IMR-90 (cell line): ENCODE results near the gene SCN4A. TPM values are rescaled to one million over a fixed set of nuclear protein-coding genes. Genes with fewer than 3 reads are reported as not detected.

ENCODE experiments used
- ATAC-seq: fragments of 200-7000 bp; cut with Tn5 transposase; 2 replicates; pipeline ENCODE4 v1.9.1; 2020; ENCODE audit warnings: low read depth, mild to moderate bottlenecking, moderate library complexity
- BruUV-seq: library from RNA; stranded (reverse); fragments of 400-500 nt; replicated peaks from 2 replicates; lab custom pipeline; 2021; lab: Mats Ljungman, UMichigan
- CTCF ChIA-PET: fragments of 300-600 bp; formaldehyde crosslinking; extraction: SDS; loops from one replicate; lab custom pipeline; 2021; ENCODE audit warnings: antibody characterized with exemption; lab: Yijun Ruan, JAX
- POLR2A ChIA-PET: fragments of 300-600 bp; sonication (Branson Sonifier 250); formaldehyde crosslinking; loops from one replicate; lab custom pipeline; 2022; ENCODE audit warnings: antibody characterized with exemption; ENCODE audit not compliant: unreplicated experiment; lab: Charles Lee
- DNase-seq: peaks from one replicate; pipeline ENCODE4 v3.0.0; 2013
- H2AFZ ChIP-seq: replicated peaks from 2 replicates; pipeline ENCODE3; 2013; ENCODE audit warnings: low read length, mild to moderate bottlenecking; ENCODE audit not compliant: poor library complexity
- H2AK5ac ChIP-seq: 2 replicates; pipeline ENCODE4 v1.6.1; 2013; ENCODE audit warnings: low read depth, low read length, inconsistent platforms
- H2AK9ac ChIP-seq: replicated peaks from 2 replicates; pipeline ENCODE3; 2013; ENCODE audit warnings: mild to moderate bottlenecking, low read depth, low read length, moderate library complexity; ENCODE audit not compliant: poor library complexity
- H2BK120ac ChIP-seq: 2 replicates; pipeline ENCODE4 v1.6.1; 2013; ENCODE audit warnings: low read depth, low read length, inconsistent platforms
- H2BK15ac ChIP-seq: 3 replicates; pipeline ENCODE4 v1.6.1; 2013; ENCODE audit warnings: low read depth, low read length, inconsistent platforms
- H2BK20ac ChIP-seq: 2 replicates; pipeline ENCODE4 v1.6.1; 2013; ENCODE audit warnings: low read depth, mild to moderate bottlenecking, inconsistent platforms, low read length, moderate library complexity
- H2BK5ac ChIP-seq: 2 replicates; pipeline ENCODE4 v1.6.1; 2013; ENCODE audit warnings: mild to moderate bottlenecking, low read depth, low read length, inconsistent platforms; ENCODE audit not compliant: poor library complexity, severe bottlenecking
- H3K14ac ChIP-seq: replicated peaks from 2 replicates; pipeline ENCODE4 v1.6.1; 2013; ENCODE audit warnings: low read depth, low read length, inconsistent platforms
- H3K18ac ChIP-seq: 2 replicates; pipeline ENCODE4 v1.6.1; 2013; ENCODE audit warnings: low read depth, low read length, control low read depth
- H3K23ac ChIP-seq: 2 replicates; pipeline ENCODE4 v1.6.1; 2013; ENCODE audit warnings: low read depth, low read length, inconsistent platforms
- H3K27ac ChIP-seq: 2 replicates; pipeline ENCODE4 v1.5.1; 2013; ENCODE audit warnings: mild to moderate bottlenecking, control low read depth, low read length; ENCODE audit not compliant: insufficient read depth
- H3K27me3 ChIP-seq: 2 replicates; pipeline ENCODE4 v1.6.1; 2013; ENCODE audit warnings: low read length; ENCODE audit not compliant: control insufficient read depth, insufficient read depth
- H3K36me3 ChIP-seq: 2 replicates; pipeline ENCODE4 v1.6.1; 2013; ENCODE audit warnings: low read length, mixed read lengths; ENCODE audit not compliant: control insufficient read depth, insufficient read depth
- H3K4ac ChIP-seq: 2 replicates; pipeline ENCODE4 v1.6.1; 2013; ENCODE audit warnings: low read depth, low read length, inconsistent platforms
- H3K4me1 ChIP-seq: 2 replicates; pipeline ENCODE4 v1.6.1; 2013; ENCODE audit warnings: low read length, mixed read lengths; ENCODE audit not compliant: control insufficient read depth, insufficient read depth
- H3K4me2 ChIP-seq: 2 replicates; pipeline ENCODE4 v1.6.1; 2013; ENCODE audit warnings: low read depth, mild to moderate bottlenecking, control low read depth, low read length, moderate library complexity
- H3K4me3 ChIP-seq: 2 replicates; pipeline ENCODE4 v1.5.1; 2013; ENCODE audit warnings: low read depth, mild to moderate bottlenecking, control low read depth, low read length, moderate library complexity; ENCODE audit not compliant: insufficient read depth
- H3K56ac ChIP-seq: 2 replicates; pipeline ENCODE4 v1.6.1; 2013; ENCODE audit warnings: low read length, inconsistent platforms; ENCODE audit not compliant: insufficient read depth; ENCODE audit errors: extremely low read depth
- H3K79me1 ChIP-seq, 2 experiments: 2 replicates each; pipeline ENCODE4 v1.6.1; 2013; ENCODE audit warnings: low read length in 2 of 2, inconsistent platforms in 1 of 2, low read depth in 1 of 2
- H3K9ac ChIP-seq: 2 replicates; pipeline ENCODE4 v1.6.1; 2013; ENCODE audit warnings: low read depth, low read length, control low read depth
- H3K9me1 ChIP-seq: 2 replicates; pipeline ENCODE4 v1.6.1; 2013; ENCODE audit warnings: low read length, inconsistent platforms; ENCODE audit not compliant: insufficient read depth
- H3K9me3 ChIP-seq: 2 replicates; pipeline ENCODE4 v1.6.1; 2013; ENCODE audit warnings: low read length; ENCODE audit not compliant: control insufficient read depth, insufficient read depth
- H4K20me1 ChIP-seq: 2 replicates; pipeline ENCODE4 v1.6.1; 2013; ENCODE audit warnings: low read length, inconsistent platforms; ENCODE audit not compliant: insufficient read depth
- H4K5ac ChIP-seq: 2 replicates; pipeline ENCODE4 v1.6.1; 2013; ENCODE audit warnings: mild to moderate bottlenecking, low read depth, low read length, control low read depth
- H4K8ac ChIP-seq, 2 experiments: 2 replicates each; pipeline ENCODE4 v1.6.1; 2013; ENCODE audit warnings: low read depth in 2 of 2, low read length in 2 of 2, control low read depth in 1 of 2, inconsistent platforms in 1 of 2
- H4K91ac ChIP-seq: 2 replicates; pipeline ENCODE4 v1.6.1; 2013; ENCODE audit warnings: low read depth, low read length, inconsistent platforms; ENCODE audit not compliant: insufficient read depth
- MXI1 ChIP-seq: IDR thresholded peaks from 2 replicates; pipeline ENCODE4 v1.6.1; 2012; ENCODE audit warnings: low read depth, mild to moderate bottlenecking, low read length, moderate library complexity, borderline replicate concordance
- POLR2A ChIP-seq: IDR thresholded peaks from 2 replicates; pipeline ENCODE4 v1.6.1; 2012; ENCODE audit warnings: mild to moderate bottlenecking, low read depth, low read length
- WGBS, 2 experiments: methylation state at CpG; one replicate each; pipeline versions ENCODE4 v1.1.5 to v1.1.7; 2013; ENCODE audit warnings: missing lambda C conversion rate in 2 of 2; ENCODE audit not compliant: insufficient read length in 1 of 2; ENCODE audit errors: extremely low coverage in 2 of 2; 5-methylcytosine and 5-hydroxymethylcytosine counted together
- dilution Hi-C: fragments of 300-500 bp; cut with HindIII; formaldehyde crosslinking; loops from one replicate; pipeline ENCODE4 v1.14.3; 2018; ENCODE audit warnings: low sequenced_read_pairs; ENCODE audit not compliant: unreplicated experiment
- in situ Hi-C: fragments of 300-500 bp; cut with MboI; formaldehyde crosslinking; loops from 3 replicates; pipeline ENCODE4 v1.14.3; 2019; ENCODE audit warnings: low sequenced_read_pairs, inconsistent platforms, mixed read lengths
- intact Hi-C: fragments of 100-400 bp; cut with micrococcal nuclease; formaldehyde crosslinking; loops from 2 replicates; pipeline ENCODE4 v1.10.0; 2022
- polyA plus RNA-seq, 3 experiments: library from polyadenylated mRNA; depleted of rRNA; stranded (reverse); fragments of >200 nt; gene quantifications; 2 replicates each; pipeline ENCODE4 v1.2.3, GENCODE V29; 2012; ENCODE audit warnings: low replicate concordance in 1 of 3
- total RNA-seq: library from RNA; depleted of rRNA; stranded (reverse); fragments of >200 nt; gene quantifications from 2 replicates; pipeline ENCODE4 v1.2.3, GENCODE V29; 2012

Gene SCN4A
- total and polyA plus RNA-seq, 2 of the 4 experiments (the other 2 are of a cell fraction): not detected

DNA sequence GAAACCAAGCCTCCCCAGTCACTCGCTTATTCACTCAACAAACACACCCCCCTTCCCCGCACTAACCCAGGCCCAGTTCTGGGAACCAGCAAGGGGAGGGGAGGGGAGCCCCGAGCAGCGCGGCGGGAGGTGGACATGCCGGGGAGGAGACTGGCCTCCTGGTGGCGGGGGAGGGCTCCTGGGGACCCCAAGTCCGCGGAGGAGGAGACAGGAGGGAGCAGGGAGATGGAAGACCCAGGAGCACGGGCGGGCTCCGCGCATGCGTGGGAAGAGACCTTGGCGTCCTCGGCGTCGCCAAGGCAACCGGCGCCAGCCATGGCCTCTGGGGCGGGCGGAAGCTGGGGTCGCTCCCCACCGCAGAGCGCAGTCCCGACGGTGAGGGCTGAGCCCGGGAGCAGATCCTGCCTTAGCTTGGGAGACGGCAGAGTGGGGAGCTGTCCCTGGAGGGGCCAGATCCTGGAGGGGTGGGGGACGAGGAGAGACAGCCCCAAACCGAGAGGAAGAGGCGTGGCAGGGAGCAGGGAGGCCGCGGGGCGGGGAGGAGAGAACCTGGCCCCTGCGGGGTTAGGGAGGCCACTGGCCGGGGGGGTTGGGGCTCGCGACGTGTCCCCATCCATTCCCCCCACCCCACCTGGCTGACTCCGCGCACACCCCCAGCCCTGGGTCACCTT lies 25.5 kb upstream of the SCN4A start, which contains the start of gene PRR29:
TSS of gene PRR29 (plus strand) at position 302 of the 671 bp plus-strand sequence. CDS start at position 316, 14 bp downstream.
- Histone ChIP-seq H3K4me2 (peak within 1 kb of the TSS; percentile 92), H3K9ac (peak within 1 kb of the TSS; percentile 75), H2BK20ac (no peak within 1 kb of the TSS), H4K5ac (no peak within 1 kb of the TSS), H3K18ac (peak within 1 kb of the TSS; percentile 4; the same call in 1 of the 2 replicates), H3K4me1 (no peaks in the 10 kb centered on the region), H3K79me1 (no peaks in the 10 kb centered on the region), H3K36me3 (no peaks in the 10 kb centered on the region), H4K8ac (peak within 1 kb of the TSS in 1 of 2 experiments; percentile 86; a peak in 1 of 4 replicates), H2BK15ac (no peak within 1 kb of the TSS), H3K4ac (no peak within 1 kb of the TSS), H3K9me1 (peaks cover 9% of the 10 kb centered on the region), H3K56ac (no peak within 1 kb of the TSS), H3K27me3 (peaks cover 47% of the 10 kb centered on the region), H2AK5ac (no peak within 1 kb of the TSS), H3K9me3 (no peaks in the 10 kb centered on the region), H2AFZ (peak within 1 kb of the TSS; percentile 99), H3K27ac (no peak within 1 kb of the TSS), H3K23ac (peak within 1 kb of the TSS; percentile 34; the same call in 1 of the 2 replicates), H4K20me1 (no peaks in the 10 kb centered on the region), H4K91ac (no peak within 1 kb of the TSS), H2BK120ac (no peak within 1 kb of the TSS), H3K14ac (no peak within 1 kb of the TSS), H3K4me3 (peak within 1 kb of the TSS; percentile 75), H2AK9ac (no peak within 1 kb of the TSS), H2BK5ac (no peak within 1 kb of the TSS)
- in situ Hi-C loops: no loop called here
- DNase-seq (peak; percentile 31), ATAC-seq (peak; percentile 98)
- intact Hi-C loops: no loop called here
- POLR2A ChIA-PET: no interaction called here
- CTCF ChIA-PET: no interaction called here
- TF ChIP-seq POLR2A (no peak), MXI1 (peak; percentile 56; the same call in 1 of the 2 replicates)
- dilution Hi-C loops: no loop called here
- BruUV-seq: no TSS peak
- no CpG with 5 or more reads among the region's 43 CpGs for WGBS, 2 experiments
